Naive B cell (primary cell): ENCODE measurements around the gene UBE2QL1. TPM values are rescaled to one million over a fixed set of nuclear protein-coding genes. Genes with fewer than 3 reads are reported as not detected.
A peak's percentile ranks its signal among the peaks of the same experiment; 100 is the strongest.

ENCODE experiments used
- ATAC-seq, 2 donors: fragments of 150-1000 bp; cut with Tn5 transposase; 2 replicates each; pipeline ENCODE4 v1.10.0; 2021; ENCODE audit warnings: low read depth in 2 of 2, mild to moderate bottlenecking in 2 of 2, moderate library complexity in 2 of 2
- DNase-seq: peaks from one replicate; pipeline ENCODE4 v3.0.0; 2022
- H3K27ac Mint-ChIP-seq, 6 donors: one replicate each; pipeline ENCODE4 v1.8.0; 2020 to 2022; ENCODE audit warnings: mild to moderate bottlenecking in 6 of 6, mixed read lengths in 6 of 6, moderate library complexity in 5 of 6, inconsistent platforms in 2 of 6
- H3K27me3 Mint-ChIP-seq, 3 donors: one replicate each; pipeline ENCODE4 v1.8.0; 2021 to 2022; ENCODE audit warnings: mixed read lengths in 3 of 3, mild to moderate bottlenecking in 1 of 3
- H3K36me3 Mint-ChIP-seq, 2 donors: one replicate each; pipeline ENCODE4 v1.8.0; 2020 to 2022; ENCODE audit warnings: mixed read lengths in 2 of 2, inconsistent platforms in 1 of 2, mild to moderate bottlenecking in 1 of 2
- H3K4me1 Mint-ChIP-seq, 3 donors: one replicate each; pipeline ENCODE4 v1.8.0; 2020 to 2022; ENCODE audit warnings: mixed read lengths in 3 of 3, inconsistent platforms in 1 of 3, mild to moderate bottlenecking in 1 of 3, moderate library complexity in 1 of 3
- H3K4me3 Mint-ChIP-seq, 8 donors: one replicate each; pipeline ENCODE4 v1.8.0; 2020 to 2022; ENCODE audit warnings: mild to moderate bottlenecking in 8 of 8, mixed read lengths in 8 of 8, moderate library complexity in 8 of 8, inconsistent platforms in 2 of 8
- H3K9me3 Mint-ChIP-seq, 7 donors: one replicate each; pipeline ENCODE4 v1.8.0; 2020 to 2022; ENCODE audit warnings: mixed read lengths in 7 of 7, mild to moderate bottlenecking in 5 of 7, inconsistent platforms in 2 of 7, moderate library complexity in 1 of 7
- polyA plus RNA-seq, 6 donors: library from polyadenylated mRNA; unstranded; fragments of 300-500 nt; fragmentation: Illumina TruSeq; gene quantifications; one replicate each; pipeline ENCODE4 v1.2.3, GENCODE V29; 2021; ENCODE audit warnings: low read depth in 6 of 6

The UBE2QL1 gene
- polyA plus RNA-seq, 6 donors from 2014 or later = not detected

GRCh38 chr5:6435356-6435755 lies 13.3 kb upstream of the UBE2QL1 start:
- Mint-ChIP-seq H3K9me3 (peaks cover 0 to 21% (median 1%) of the 10 kb centered on the region in 7 donors), H3K4me1 (no peaks in the 10 kb centered on the region), H3K4me3 (no peak overlapping the region), H3K27me3 (peaks cover 12 to 40% (median 38%) of the 10 kb centered on the region in 3 donors), H3K36me3 (no peaks in the 10 kb centered on the region), H3K27ac (peak overlapping the region in 1 of 6 donors; percentile 2)
- ATAC-seq (no peak), DNase-seq (no peak)

GRCh38 chr5:6436715-6437331 lies 11.8 kb upstream of the UBE2QL1 start:
- Mint-ChIP-seq H3K36me3 (no peaks in the 10 kb centered on the region), H3K9me3 (peaks cover 0 to 30% (median 9%) of the 10 kb centered on the region in 7 donors), H3K4me1 (no peaks in the 10 kb centered on the region), H3K27ac (peak overlapping the region in 1 of 6 donors; percentile 22), H3K27me3 (peaks cover 19 to 40% (median 31%) of the 10 kb centered on the region in 3 donors), H3K4me3 (no peak overlapping the region)
- ATAC-seq (no peak), DNase-seq (no peak)

- H3K9me3 Mint-ChIP-seq = peaks cover 7 to 31% (median 10%) of the 10 kb centered on the region in 7 donors
- H3K4me1 Mint-ChIP-seq = no peaks in the 10 kb centered on the region
Observed at GRCh38 chr5:6439588-6440550, 8.8 kb upstream of the UBE2QL1 start.

GRCh38 chr5:6442333-6442732 lies 6.3 kb upstream of the UBE2QL1 start:
- no peak overlapping the region for H3K27ac Mint-ChIP-seq
- ATAC-seq = no peak
- no peak overlapping the region for H3K4me3 Mint-ChIP-seq
- no peak for DNase-seq
- peaks cover 23 to 46% (median 29%) of the 10 kb centered on the region in 3 donors for H3K27me3 Mint-ChIP-seq
- H3K36me3 Mint-ChIP-seq = no peaks in the 10 kb centered on the region
- H3K9me3 Mint-ChIP-seq = peaks cover 7 to 42% (median 10%) of the 10 kb centered on the region in 7 donors
- H3K4me1 Mint-ChIP-seq = no peaks in the 10 kb centered on the region

More at GRCh38 chr5:6439588-6440550, 8.8 kb upstream of the UBE2QL1 start:
- no peak overlapping the region for H3K27ac Mint-ChIP-seq
- no peak for ATAC-seq
- no peaks in the 10 kb centered on the region for H3K36me3 Mint-ChIP-seq
- no peak for DNase-seq
- H3K4me3 Mint-ChIP-seq = no peak overlapping the region
- peaks cover 22 to 54% (median 34%) of the 10 kb centered on the region in 3 donors for H3K27me3 Mint-ChIP-seq

GRCh38 chr5:6443326-6443725 lies 5.3 kb upstream of the UBE2QL1 start:
- Mint-ChIP-seq H3K36me3 (no peaks in the 10 kb centered on the region), H3K27ac (peak overlapping the region in 1 of 6 donors; percentile 16), H3K4me3 (no peak overlapping the region), H3K27me3 (peaks cover 23 to 46% (median 29%) of the 10 kb centered on the region in 3 donors), H3K4me1 (no peaks in the 10 kb centered on the region), H3K9me3 (peaks cover 7 to 37% (median 10%) of the 10 kb centered on the region in 7 donors)
- DNase-seq (no peak), ATAC-seq (no peak)

GRCh38 chr5:6446042-6446441 lies 2.6 kb upstream of the UBE2QL1 start:
- peaks cover 10 to 14% (median 13%) of the 10 kb centered on the region in 3 donors for H3K4me1 Mint-ChIP-seq
- H3K36me3 Mint-ChIP-seq = peaks cover 0 to 12% of the 10 kb centered on the region in 2 donors
- peaks cover 15 to 59% (median 43%) of the 10 kb centered on the region in 3 donors for H3K27me3 Mint-ChIP-seq
- DNase-seq (no peak), ATAC-seq (no peak)
- H3K27ac Mint-ChIP-seq = peak overlapping the region in 1 of 6 donors; percentile 52
- H3K9me3 Mint-ChIP-seq = peaks cover 3 to 14% (median 7%) of the 10 kb centered on the region in 7 donors
- peak overlapping the region in 2 of 8 donors; percentile 18 to 82 for H3K4me3 Mint-ChIP-seq

- Mint-ChIP-seq H3K4me1 (peaks cover 10 to 14% (median 13%) of the 10 kb centered on the region in 3 donors), H3K4me3 (peak overlapping the region in 1 of 8 donors; percentile 45), H3K27me3 (peaks cover 15 to 57% (median 44%) of the 10 kb centered on the region in 3 donors), H3K27ac (peak overlapping the region in 1 of 6 donors; percentile 52), H3K36me3 (peaks cover 0 to 12% of the 10 kb centered on the region in 2 donors), H3K9me3 (peaks cover 2 to 12% (median 7%) of the 10 kb centered on the region in 7 donors)
- no peak for ATAC-seq
- DNase-seq = no peak
Observed at GRCh38 chr5:6446626-6447309, 1.9 kb upstream of the UBE2QL1 start.

GRCh38 chr5:6447384-6448140 lies 1.1 kb upstream of the UBE2QL1 start:
- Mint-ChIP-seq H3K27me3 (peaks cover 14 to 52% (median 45%) of the 10 kb centered on the region in 3 donors), H3K4me3 (no peak overlapping the region), H3K36me3 (peaks cover 0 to 12% of the 10 kb centered on the region in 2 donors), H3K27ac (no peak overlapping the region), H3K9me3 (peaks cover 1 to 12% (median 4%) of the 10 kb centered on the region in 7 donors), H3K4me1 (peaks cover 10 to 14% (median 13%) of the 10 kb centered on the region in 3 donors)
- DNase-seq (no peak), ATAC-seq (no peak)

GRCh38 chr5:6448141-6448491 lies 543 bp upstream of the UBE2QL1 start:
- no peak overlapping the region for H3K27ac Mint-ChIP-seq
- peaks cover 0 to 12% of the 10 kb centered on the region in 2 donors for H3K36me3 Mint-ChIP-seq
- H3K27me3 Mint-ChIP-seq = peaks cover 14 to 47% (median 47%) of the 10 kb centered on the region in 3 donors
- H3K9me3 Mint-ChIP-seq = peaks cover 0 to 12% (median 1%) of the 10 kb centered on the region in 7 donors
- DNase-seq (no peak), ATAC-seq (no peak)
- H3K4me3 Mint-ChIP-seq = no peak overlapping the region
- H3K4me1 Mint-ChIP-seq = peaks cover 10 to 14% (median 13%) of the 10 kb centered on the region in 3 donors

- Mint-ChIP-seq H3K27me3 (peaks cover 19 to 48% (median 44%) of the 10 kb centered on the region in 3 donors), H3K9me3 (peaks cover 0 to 12% (median 0%) of the 10 kb centered on the region in 7 donors), H3K36me3 (peaks cover 0 to 12% of the 10 kb centered on the region in 2 donors), H3K4me1 (peaks cover 10 to 14% (median 13%) of the 10 kb centered on the region in 3 donors), H3K27ac (peak overlapping the region in 3 of 6 donors; percentile 47 to 90 (median 56)), H3K4me3 (peak overlapping the region in 7 of 8 donors; percentile 10 to 88 (median 85))
- no peak for DNase-seq
- no peak for ATAC-seq
Observed at GRCh38 chr5:6449465-6450158, 953 bp downstream of the UBE2QL1 start.

- H3K36me3 Mint-ChIP-seq = peaks cover 0 to 12% of the 10 kb centered on the region in 2 donors
Observed at GRCh38 chr5:6450319-6450833, 1.7 kb downstream of the UBE2QL1 start.

More at GRCh38 chr5:6450319-6450833, 1.7 kb downstream of the UBE2QL1 start:
- no peak for DNase-seq
- Mint-ChIP-seq H3K27ac (no peak overlapping the region), H3K4me1 (peaks cover 10 to 14% (median 13%) of the 10 kb centered on the region in 3 donors), H3K9me3 (peaks cover 0 to 8% (median 0%) of the 10 kb centered on the region in 7 donors), H3K27me3 (peaks cover 27 to 46% (median 45%) of the 10 kb centered on the region in 3 donors), H3K4me3 (peak overlapping the region in 6 of 8 donors; percentile 0 to 74 (median 21))
- ATAC-seq = no peak
